Measurements from ENCODE around the gene ABHD8.

DNA sequence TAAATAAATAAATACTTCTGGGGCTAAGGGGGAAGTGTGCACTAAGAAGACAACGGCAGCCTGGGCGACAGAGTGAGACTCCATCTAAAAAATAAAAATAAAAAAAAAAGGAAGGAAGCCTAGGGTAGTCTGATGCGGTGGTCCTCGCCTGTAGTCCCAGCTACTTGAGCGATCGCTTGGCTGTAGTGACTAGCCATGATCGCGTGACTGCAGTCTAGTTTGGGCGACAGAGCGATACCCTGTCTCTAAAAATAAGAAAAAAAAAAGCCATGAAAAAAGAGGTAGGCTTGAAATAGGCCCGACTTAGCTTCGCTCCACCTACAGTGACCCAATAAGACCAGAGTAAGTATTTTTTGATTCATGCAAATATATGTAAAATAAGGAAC lies 36.6 kb downstream of the ABHD8 start:
- no peak for TF ChIP-seq POLR2AphosphoS5 (IDR thresholded peaks at IDR 0.05)
- no peak for TF ChIP-seq EP300 (IDR thresholded peaks at IDR 0.05)
- TF ChIP-seq, protein P1, sequence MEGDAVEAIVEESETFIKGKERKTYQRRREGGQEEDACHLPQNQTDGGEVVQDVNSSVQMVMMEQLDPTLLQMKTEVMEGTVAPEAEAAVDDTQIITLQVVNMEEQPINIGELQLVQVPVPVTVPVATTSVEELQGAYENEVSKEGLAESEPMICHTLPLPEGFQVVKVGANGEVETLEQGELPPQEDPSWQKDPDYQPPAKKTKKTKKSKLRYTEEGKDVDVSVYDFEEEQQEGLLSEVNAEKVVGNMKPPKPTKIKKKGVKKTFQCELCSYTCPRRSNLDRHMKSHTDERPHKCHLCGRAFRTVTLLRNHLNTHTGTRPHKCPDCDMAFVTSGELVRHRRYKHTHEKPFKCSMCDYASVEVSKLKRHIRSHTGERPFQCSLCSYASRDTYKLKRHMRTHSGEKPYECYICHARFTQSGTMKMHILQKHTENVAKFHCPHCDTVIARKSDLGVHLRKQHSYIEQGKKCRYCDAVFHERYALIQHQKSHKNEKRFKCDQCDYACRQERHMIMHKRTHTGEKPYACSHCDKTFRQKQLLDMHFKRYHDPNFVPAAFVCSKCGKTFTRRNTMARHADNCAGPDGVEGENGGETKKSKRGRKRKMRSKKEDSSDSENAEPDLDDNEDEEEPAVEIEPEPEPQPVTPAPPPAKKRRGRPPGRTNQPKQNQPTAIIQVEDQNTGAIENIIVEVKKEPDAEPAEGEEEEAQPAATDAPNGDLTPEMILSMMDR (IDR thresholded peaks at IDR 0.05) = no peak
